PFSK-1 (cell line): Measurements from ENCODE around the gene PPP1R15A.

ENCODE experiments used
- FOXP2 ChIP-seq: optimal IDR thresholded peaks from 2 replicates; pipeline ENCODE3; 2011; ENCODE audit warnings: borderline replicate concordance, control low read depth, inconsistent platforms; ENCODE audit not compliant: insufficient read depth; ENCODE audit errors: extremely low read length, extremely low read depth
- POLR2AphosphoS5 ChIP-seq: IDR thresholded peaks from 2 replicates; pipeline ENCODE4 v1.6.1; 2012; ENCODE audit warnings: low read depth, mild to moderate bottlenecking, control low read depth, low read length, moderate library complexity

DNA sequence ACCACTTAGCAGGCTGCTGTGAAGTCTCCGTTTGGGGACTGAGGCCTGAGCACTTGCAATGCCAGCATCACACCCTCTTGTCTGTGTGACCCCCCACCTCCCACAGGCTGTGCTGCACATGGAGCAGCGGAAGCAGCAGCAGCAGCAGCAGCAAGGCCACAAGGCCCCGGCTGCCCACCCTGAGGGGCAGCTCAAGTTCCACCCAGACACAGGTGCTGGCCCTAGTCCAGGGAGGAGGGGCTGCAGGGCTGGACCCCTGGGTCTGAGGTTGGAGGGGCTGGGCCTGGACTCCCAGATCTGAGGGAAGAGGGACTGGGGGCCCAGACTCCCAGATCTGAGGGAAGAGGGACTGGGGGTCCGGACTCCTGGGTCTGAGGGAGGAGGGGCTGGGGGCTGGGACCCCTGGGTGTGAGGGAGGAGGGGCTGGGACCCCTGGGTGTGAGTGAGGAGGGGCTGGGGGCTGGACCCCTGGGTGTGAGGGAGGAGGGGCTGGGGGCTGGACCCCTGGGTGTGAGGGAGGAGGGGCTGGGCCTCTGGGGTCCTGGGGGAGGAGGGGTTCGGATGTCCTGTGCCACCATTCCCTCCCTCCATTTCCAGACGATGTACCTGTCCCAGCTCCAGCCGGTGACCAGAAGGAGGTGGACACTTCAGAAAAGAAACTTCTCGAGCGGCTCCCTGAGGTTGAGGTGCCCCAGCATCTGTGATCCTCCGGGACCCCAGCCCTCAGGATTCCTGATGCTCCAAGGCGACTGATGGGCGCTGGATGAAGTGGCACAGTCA lies 49.7 kb downstream of the PPP1R15A start:
- no peak for TF ChIP-seq FOXP2
- TF ChIP-seq POLR2AphosphoS5 = no peak
